GM12878 (cell line): ENCODE measurements around the gene ZNF783. TPM values are rescaled to one million over a fixed set of nuclear protein-coding genes. Genes with fewer than 3 reads are reported as not detected.

Experiments
- ATAC-seq: fragments of 200-7000 bp; cut with Tn5 transposase; 3 replicates; pipeline ENCODE4 v1.9.1; 2020; ENCODE audit warnings: mild to moderate bottlenecking, moderate library complexity
- BruUV-seq: library from RNA; stranded (reverse); fragments of 400-500 nt; replicated peaks from 2 replicates; lab custom pipeline; 2021; lab: Mats Ljungman, UMichigan
- CTCF ChIA-PET: fragments of 300-600 bp; sonication (Branson Sonifier 250); formaldehyde crosslinking; extraction: SDS; loops from one replicate; lab custom pipeline; 2021; ENCODE audit warnings: inconsistent platforms; lab: Yijun Ruan, JAX
- POLR2A ChIA-PET: fragments of 350-600 bp; formaldehyde crosslinking; extraction: SDS; loops from one replicate; lab custom pipeline; 2021; ENCODE audit warnings: inconsistent platforms; lab: Charles Lee
- RAD21 ChIA-PET: fragments of 300-600 bp; sonication (Branson Sonifier 250); formaldehyde crosslinking; loops from one replicate; lab custom pipeline; 2023; ENCODE audit warnings: antibody characterized with exemption; ENCODE audit not compliant: unreplicated experiment; lab: Charles Lee
- SMC1A ChIA-PET: fragments of 300-600 bp; sonication (Branson Sonifier 250); formaldehyde crosslinking; loops from one replicate; lab custom pipeline; 2023; ENCODE audit not compliant: unreplicated experiment, uncharacterized antibody; lab: Charles Lee
- DNase-seq: peaks from one replicate; pipeline ENCODE4 v3.0.0-alpha.2; 2011; ENCODE audit warnings: low read depth, low spot score
- FAIRE-seq: peaks from 3 replicates; lab custom pipeline; 2011; peaks lifted over from hg19 to GRCh38; lab: Jason Lieb, UNC
- H2AFZ ChIP-seq: 2 replicates; pipeline ENCODE4 v1.6.0; 2011; ENCODE audit warnings: low read depth, low read length, control low read depth; ENCODE audit not compliant: control insufficient read depth
- H3K27ac ChIP-seq: 2 replicates; pipeline ENCODE4 v1.5.1; 2011; ENCODE audit warnings: control low read depth; ENCODE audit not compliant: control insufficient read depth, insufficient read depth
- H3K27me3 ChIP-seq, 2 experiments: replicated peaks in 1 of 2; 2 replicates each; pipeline versions ENCODE4 v1.6.0 to v1.6.1; 2011; ENCODE audit warnings: low read length in 1 of 2; ENCODE audit not compliant: control insufficient read depth in 2 of 2, insufficient read depth in 2 of 2
- H3K36me3 ChIP-seq, 2 experiments: 2 replicates each; pipeline ENCODE4 v1.5.1; 2011; ENCODE audit warnings: low read length in 1 of 2; ENCODE audit not compliant: control insufficient read depth in 2 of 2, insufficient read depth in 2 of 2
- H3K4me1 ChIP-seq: 2 replicates; pipeline ENCODE4 v1.6.1; 2011; ENCODE audit warnings: mild to moderate bottlenecking, low read length, moderate library complexity, mixed read lengths; ENCODE audit not compliant: control insufficient read depth, insufficient read depth
- H3K4me2 ChIP-seq: 2 replicates; pipeline ENCODE4 v1.6.0; 2011; ENCODE audit warnings: control low read depth; ENCODE audit not compliant: control insufficient read depth, insufficient read depth
- H3K4me3 ChIP-seq: fragments of 200-600 bp; sonication (generic); 2 replicates; pipeline ENCODE4 v1.5.1; 2016
- H3K79me2 ChIP-seq: 2 replicates; pipeline ENCODE4 v1.6.0; 2011; ENCODE audit warnings: low read length; ENCODE audit not compliant: control insufficient read depth, insufficient read depth
- H3K9ac ChIP-seq: 2 replicates; pipeline ENCODE4 v1.8.0; 2011; ENCODE audit warnings: low read length, control low read depth, mixed read lengths; ENCODE audit not compliant: control insufficient read depth, insufficient read depth
- H3K9me3 ChIP-seq: replicated peaks from 3 replicates; pipeline ENCODE4 v1.5.1; 2011; ENCODE audit warnings: mild to moderate bottlenecking, low read length; ENCODE audit not compliant: control insufficient read depth, insufficient read depth
- H4K20me1 ChIP-seq: 2 replicates; pipeline ENCODE4 v1.6.0; 2011; ENCODE audit not compliant: control insufficient read depth, insufficient read depth
- BHLHE40 ChIP-seq, 2 experiments: fragments of 450-650 bp in 1 of 2; IDR thresholded peaks; 2 replicates each; pipeline ENCODE4 v1.6.1; 2011 to 2017; ENCODE audit warnings: low read depth in 2 of 2, borderline replicate concordance in 1 of 2, improper control_type of control experiment in 1 of 2, low read length in 1 of 2, mild to moderate bottlenecking in 1 of 2
- CHD2 ChIP-seq: IDR thresholded peaks from 2 replicates; pipeline ENCODE4 v1.6.1; 2011; ENCODE audit warnings: low read depth, low read length, improper control_type of control experiment, borderline replicate concordance
- CREB1 ChIP-seq: IDR thresholded peaks from 2 replicates; pipeline ENCODE4 v1.6.1; 2012; ENCODE audit warnings: low read depth, mild to moderate bottlenecking, inconsistent platforms
- MYC ChIP-seq: IDR thresholded peaks from 2 replicates; pipeline ENCODE4 v1.6.1; 2011; ENCODE audit warnings: mild to moderate bottlenecking, low read length, moderate library complexity, inconsistent platforms; ENCODE audit not compliant: insufficient read depth, insufficient replicate concordance, insufficient read length, severe bottlenecking
- NR2C2 ChIP-seq: IDR thresholded peaks from 2 replicates; pipeline ENCODE4 v1.6.1; 2011; ENCODE audit warnings: borderline replicate concordance, low read depth; ENCODE audit not compliant: control insufficient read depth, insufficient read length
- POLR2AphosphoS2 ChIP-seq: IDR thresholded peaks from 2 replicates; pipeline ENCODE4 v1.6.1; 2011; ENCODE audit warnings: low read depth, mild to moderate bottlenecking, low read length, improper control_type of control experiment, moderate library complexity
- SUZ12 ChIP-seq: fragments of 200-600 bp; sonication (generic); IDR thresholded peaks from one replicate; pipeline ENCODE4 v1.6.1; 2018; ENCODE audit warnings: antibody characterized with exemption, mild to moderate bottlenecking; ENCODE audit not compliant: unreplicated experiment
- WGBS: methylation state at CpG from one replicate; pipeline ENCODE4 v1.1.6; 2016; ENCODE audit warnings: low lambda C conversion rate; ENCODE audit not compliant: insufficient replicate concordance, insufficient coverage; ENCODE audit errors: missing lambda C conversion rate; 5-methylcytosine and 5-hydroxymethylcytosine counted together
- in situ Hi-C: fragments of 300-500 bp; cut with MboI; formaldehyde crosslinking; loops from 9 replicates; pipeline ENCODE4 v1.14.3; 2018; ENCODE audit warnings: mixed read lengths
- intact Hi-C: fragments of 100-400 bp; cut with micrococcal nuclease; formaldehyde crosslinking; loops from one replicate; pipeline ENCODE4 v1.14.2; 2022; ENCODE audit not compliant: unreplicated experiment
- polyA plus RNA-seq, 11 experiments: library from polyadenylated mRNA; depleted of rRNA in 4 of 11; unstranded in 6 of 11; stranded (reverse) in 5 of 11; fragments of >200 nt; fragmentation: Nextera tagmentation in 4 of 11; fragmentation: Illumina TruSeq in 1 of 11; extraction: Ambion mirVana in 4 of 11; extraction: Trizol in 1 of 11; gene quantifications; 1 replicate in 1 of 11; 2 replicates in 10 of 11; pipeline versions ENCODE4 v1.2.1 to v1.2.3, GENCODE V29; 2011 to 2016; ENCODE audit warnings: inconsistent platforms in 2 of 11, missing spikeins in 2 of 11, low read depth in 1 of 11
- total RNA-seq, 4 experiments: library from RNA; depleted of rRNA in 3 of 4; stranded (reverse); fragments of >200 nt in 3 of 4; fragmentation: Illumina TruSeq in 1 of 4; extraction: Trizol in 1 of 4; gene quantifications; 2 replicates each; pipeline versions ENCODE4 v1.2.1 to v1.2.3, GENCODE V29; 2013 to 2021
- TF ChIP-seq, protein P1 (sequence below): IDR thresholded peaks from 2 replicates; pipeline ENCODE4 v1.6.1; 2012; ENCODE audit warnings: improper control_type of control experiment, low read depth, low read length; ENCODE audit not compliant: insufficient replicate concordance
- TF ChIP-seq, protein P2 (sequence below): fragments of 450-650 bp; IDR thresholded peaks from 2 replicates; pipeline ENCODE4 v1.6.1; 2016; ENCODE audit warnings: mild to moderate bottlenecking

ZNF783 gene
- total and polyA plus RNA-seq, 10 of the 15 experiments (the other 5 are each of a cell fraction or from before 2014, with no cell fraction given) = 2.0 to 14.4 (median 6.4) TPM

DNA sequence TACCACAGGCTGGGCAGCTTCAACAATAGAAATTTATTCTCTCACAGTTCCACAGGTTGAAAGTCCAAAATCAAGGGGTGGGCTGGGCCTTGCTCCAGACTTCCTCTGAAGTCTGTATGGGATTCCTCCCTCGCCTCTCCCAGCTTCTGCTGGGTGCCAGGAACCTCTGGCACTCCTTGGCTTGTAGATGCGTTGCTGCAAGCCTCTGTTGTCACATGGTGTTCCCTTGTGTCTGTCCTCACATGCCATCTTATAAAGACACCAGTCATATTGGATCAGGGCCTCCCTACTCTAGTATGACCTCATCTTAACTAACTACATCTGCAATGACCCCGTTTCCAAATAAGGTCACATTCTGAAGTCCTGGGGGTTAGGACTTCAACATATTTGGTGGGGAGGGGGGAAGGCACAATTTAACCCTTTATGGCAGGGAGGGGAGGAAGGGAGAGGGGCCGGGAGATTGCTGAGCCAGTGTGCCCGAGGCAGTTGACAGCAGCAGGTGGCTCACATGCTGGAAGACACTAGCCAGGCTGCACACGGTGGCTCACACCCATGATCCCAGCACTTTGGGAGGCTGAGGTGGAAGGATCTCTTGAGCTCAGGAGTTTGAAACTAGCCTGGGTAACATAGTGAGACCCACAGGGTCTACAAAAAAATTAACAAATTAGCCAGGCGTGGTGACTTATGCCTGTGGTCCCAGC, 47.8 kb upstream of the ZNF783 start:
- no peaks in the 10 kb centered on the region for H3K27me3 ChIP-seq
- no peak for FAIRE-seq
- H3K9ac ChIP-seq = no peak overlapping the region
- no peaks in the 10 kb centered on the region for H4K20me1 ChIP-seq
- ChIA-PET POLR2A (no interaction called here), CTCF (interaction anchor here (0.6 to 2.1 kb wide), 4 partner anchors 16 to 51 kb away, joined by 3 to 4 read pairs (median 4); partner anchors contain the start of gene ZNF282), SMC1A (no interaction called here), RAD21 (no interaction called here)
- peaks cover 22 to 35% of the 10 kb centered on the region in 2 experiments for H3K36me3 ChIP-seq
- TF ChIP-seq CHD2 = no peak
- TF ChIP-seq MYC = no peak
- TF ChIP-seq CREB1 = no peak
- no peak for TF ChIP-seq POLR2AphosphoS2
- H3K79me2 ChIP-seq = no peaks in the 10 kb centered on the region
- ATAC-seq = no peak
- no peak overlapping the region for H3K27ac ChIP-seq
- intact Hi-C loops (loop anchor here (2.0 kb wide), 1 partner anchor 19 kb away; the partner anchor contains the start of gene ZNF282), in situ Hi-C loops (no loop called here)
- H3K4me1 ChIP-seq = no peaks in the 10 kb centered on the region
- DNase-seq = no peak
- H3K4me3 ChIP-seq = no peak overlapping the region
- H3K4me2 ChIP-seq = no peak overlapping the region
- WGBS = 91% methylated on average over 7 of the region's 7 CpGs
- BruUV-seq = no TSS peak
- no peak overlapping the region for H2AFZ ChIP-seq
- H3K9me3 ChIP-seq = no peaks in the 10 kb centered on the region

DNA sequence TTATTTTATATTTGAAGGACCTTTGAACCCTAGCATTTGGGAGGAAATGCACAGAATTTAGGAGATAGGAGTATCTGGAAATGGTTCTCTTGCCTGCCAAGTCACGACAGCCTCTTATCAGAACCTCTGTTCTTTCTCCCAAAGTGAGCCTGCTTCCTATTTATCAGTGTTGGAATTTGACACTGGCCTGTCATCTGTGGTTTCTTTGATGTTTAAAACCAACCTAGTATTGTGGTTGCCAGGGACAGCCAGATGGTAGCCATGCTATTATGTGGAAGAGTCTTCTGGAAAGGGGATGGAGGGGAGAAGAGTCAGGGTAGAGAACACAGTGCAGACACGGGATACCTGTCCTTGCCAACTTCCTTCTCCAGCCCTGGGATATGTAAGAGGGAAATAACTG, 45.6 kb upstream of the ZNF783 start:
- DNase-seq = no peak
- in situ Hi-C loops = no loop called here
- CTCF ChIA-PET = no interaction called here
- FAIRE-seq = no peak
- intact Hi-C loops = no loop called here
- Histone ChIP-seq H2AFZ (no peak overlapping the region), H3K4me2 (no peak overlapping the region), H3K4me3 (no peak overlapping the region), H3K27me3 (no peaks in the 10 kb centered on the region), H3K36me3 (peaks cover 13 to 29% of the 10 kb centered on the region in 2 experiments), H3K9me3 (no peaks in the 10 kb centered on the region), H3K4me1 (no peaks in the 10 kb centered on the region), H3K27ac (no peak overlapping the region), H3K9ac (no peak overlapping the region), H3K79me2 (no peaks in the 10 kb centered on the region), H4K20me1 (no peaks in the 10 kb centered on the region)
- SMC1A ChIA-PET = no interaction called here
- BruUV-seq = no TSS peak
- no peak for ATAC-seq
- RAD21 ChIA-PET = no interaction called here
- POLR2A ChIA-PET = no interaction called here
- 68% methylated on average over 2 of the region's 2 CpGs for WGBS
- no peak for TF ChIP-seq BHLHE40 (IDR thresholded peaks at IDR 0.05; ENCODE audit: borderline replicate concordance in 1 of 2, low read depth in 2 of 2, low read length in 1 of 2)
- TF ChIP-seq, protein P1, sequence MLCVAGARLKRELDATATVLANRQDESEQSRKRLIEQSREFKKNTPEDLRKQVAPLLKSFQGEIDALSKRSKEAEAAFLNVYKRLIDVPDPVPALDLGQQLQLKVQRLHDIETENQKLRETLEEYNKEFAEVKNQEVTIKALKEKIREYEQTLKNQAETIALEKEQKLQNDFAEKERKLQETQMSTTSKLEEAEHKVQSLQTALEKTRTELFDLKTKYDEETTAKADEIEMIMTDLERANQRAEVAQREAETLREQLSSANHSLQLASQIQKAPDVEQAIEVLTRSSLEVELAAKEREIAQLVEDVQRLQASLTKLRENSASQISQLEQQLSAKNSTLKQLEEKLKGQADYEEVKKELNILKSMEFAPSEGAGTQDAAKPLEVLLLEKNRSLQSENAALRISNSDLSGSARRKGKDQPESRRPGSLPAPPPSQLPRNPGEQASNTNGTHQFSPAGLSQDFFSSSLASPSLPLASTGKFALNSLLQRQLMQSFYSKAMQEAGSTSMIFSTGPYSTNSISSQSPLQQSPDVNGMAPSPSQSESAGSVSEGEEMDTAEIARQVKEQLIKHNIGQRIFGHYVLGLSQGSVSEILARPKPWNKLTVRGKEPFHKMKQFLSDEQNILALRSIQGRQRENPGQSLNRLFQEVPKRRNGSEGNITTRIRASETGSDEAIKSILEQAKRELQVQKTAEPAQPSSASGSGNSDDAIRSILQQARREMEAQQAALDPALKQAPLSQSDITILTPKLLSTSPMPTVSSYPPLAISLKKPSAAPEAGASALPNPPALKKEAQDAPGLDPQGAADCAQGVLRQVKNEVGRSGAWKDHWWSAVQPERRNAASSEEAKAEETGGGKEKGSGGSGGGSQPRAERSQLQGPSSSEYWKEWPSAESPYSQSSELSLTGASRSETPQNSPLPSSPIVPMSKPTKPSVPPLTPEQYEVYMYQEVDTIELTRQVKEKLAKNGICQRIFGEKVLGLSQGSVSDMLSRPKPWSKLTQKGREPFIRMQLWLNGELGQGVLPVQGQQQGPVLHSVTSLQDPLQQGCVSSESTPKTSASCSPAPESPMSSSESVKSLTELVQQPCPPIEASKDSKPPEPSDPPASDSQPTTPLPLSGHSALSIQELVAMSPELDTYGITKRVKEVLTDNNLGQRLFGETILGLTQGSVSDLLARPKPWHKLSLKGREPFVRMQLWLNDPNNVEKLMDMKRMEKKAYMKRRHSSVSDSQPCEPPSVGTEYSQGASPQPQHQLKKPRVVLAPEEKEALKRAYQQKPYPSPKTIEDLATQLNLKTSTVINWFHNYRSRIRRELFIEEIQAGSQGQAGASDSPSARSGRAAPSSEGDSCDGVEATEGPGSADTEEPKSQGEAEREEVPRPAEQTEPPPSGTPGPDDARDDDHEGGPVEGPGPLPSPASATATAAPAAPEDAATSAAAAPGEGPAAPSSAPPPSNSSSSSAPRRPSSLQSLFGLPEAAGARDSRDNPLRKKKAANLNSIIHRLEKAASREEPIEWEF = no peak
- TF ChIP-seq NR2C2 = no peak
- TF ChIP-seq, protein P2, sequence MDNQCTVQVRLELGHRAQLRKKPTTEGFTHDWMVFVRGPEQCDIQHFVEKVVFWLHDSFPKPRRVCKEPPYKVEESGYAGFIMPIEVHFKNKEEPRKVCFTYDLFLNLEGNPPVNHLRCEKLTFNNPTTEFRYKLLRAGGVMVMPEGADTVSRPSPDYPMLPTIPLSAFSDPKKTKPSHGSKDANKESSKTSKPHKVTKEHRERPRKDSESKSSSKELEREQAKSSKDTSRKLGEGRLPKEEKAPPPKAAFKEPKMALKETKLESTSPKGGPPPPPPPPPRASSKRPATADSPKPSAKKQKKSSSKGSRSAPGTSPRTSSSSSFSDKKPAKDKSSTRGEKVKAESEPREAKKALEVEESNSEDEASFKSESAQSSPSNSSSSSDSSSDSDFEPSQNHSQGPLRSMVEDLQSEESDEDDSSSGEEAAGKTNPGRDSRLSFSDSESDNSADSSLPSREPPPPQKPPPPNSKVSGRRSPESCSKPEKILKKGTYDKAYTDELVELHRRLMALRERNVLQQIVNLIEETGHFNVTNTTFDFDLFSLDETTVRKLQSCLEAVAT = no peak
- TF ChIP-seq SUZ12 = no peak
